ENCODE measurements around the gene GNPTAB.
A peak's percentile ranks its signal among the peaks of the same experiment; 100 is the strongest.

The GNPTAB gene

GRCh38 chr12:101804409-101804808 lies 26.4 kb downstream of the GNPTAB start:
- no peak for DNase-seq (ENCODE audit: low read depth)

GRCh38 chr12:101803978-101804377 lies 26.8 kb downstream of the GNPTAB start:
- DNase-seq (ENCODE audit: low read depth): no peak

GRCh38 chr12:101802486-101802885 lies 28.3 kb downstream of the GNPTAB start:
- DNase-seq (ENCODE audit: low read depth): no peak

GRCh38 chr12:101799774-101800173 lies 31.0 kb downstream of the GNPTAB start:
- no peak for DNase-seq (ENCODE audit: low read depth)

GRCh38 chr12:101795786-101796185 lies 35.0 kb downstream of the GNPTAB start:
- no peak for DNase-seq (ENCODE audit: low read depth)

- no peak for DNase-seq (ENCODE audit: low read depth)
These were observed 35.7 kb downstream of the GNPTAB start for GRCh38 chr12:101795013-101795412.

GRCh38 chr12:101794574-101794973 lies 36.2 kb downstream of the GNPTAB start:
- DNase-seq (ENCODE audit: low read depth): no peak

GRCh38 chr12:101793401-101793800 lies 37.4 kb downstream of the GNPTAB start:
- DNase-seq (ENCODE audit: low read depth): no peak

- no peak for DNase-seq (ENCODE audit: low read depth)
These were observed 38.5 kb downstream of the GNPTAB start for GRCh38 chr12:101792046-101792931.

- no peak for DNase-seq (ENCODE audit: low read depth)
These were observed 41.6 kb downstream of the GNPTAB start for GRCh38 chr12:101789171-101789570.

- DNase-seq (ENCODE audit: low read depth): no peak
These were observed 45.1 kb downstream of the GNPTAB start for GRCh38 chr12:101785671-101786070.

GRCh38 chr12:101784376-101784775 lies 46.4 kb downstream of the GNPTAB start:
- DNase-seq (ENCODE audit: low read depth): no peak

GRCh38 chr12:101783838-101784237 lies 46.9 kb downstream of the GNPTAB start:
- DNase-seq (ENCODE audit: low read depth): no peak

- no peak for DNase-seq (ENCODE audit: low read depth)
These were observed 47.6 kb downstream of the GNPTAB start for GRCh38 chr12:101783150-101783549.

GRCh38 chr12:101782273-101782731 lies 48.5 kb downstream of the GNPTAB start:
- no peak for DNase-seq (ENCODE audit: low read depth)

GRCh38 chr12:101781834-101782233 lies 48.9 kb downstream of the GNPTAB start:
- DNase-seq (ENCODE audit: low read depth): no peak

GRCh38 chr12:101780599-101780998 lies 50.2 kb downstream of the GNPTAB start:
- DNase-seq (ENCODE audit: low read depth): no peak

- no peak for DNase-seq (ENCODE audit: low read depth)
These were observed 51.1 kb downstream of the GNPTAB start for GRCh38 chr12:101779626-101780025.

GRCh38 chr12:101779200-101779599 lies 51.6 kb downstream of the GNPTAB start:
- DNase-seq (ENCODE audit: low read depth): no peak

- no peak for DNase-seq (ENCODE audit: low read depth)
These were observed 52.8 kb downstream of the GNPTAB start for GRCh38 chr12:101777978-101778377.

- DNase-seq (ENCODE audit: low read depth): no peak
These were observed 53.3 kb downstream of the GNPTAB start for GRCh38 chr12:101777485-101777884.

- no peak for DNase-seq (ENCODE audit: low read depth)
These were observed 54.9 kb downstream of the GNPTAB start for GRCh38 chr12:101775816-101776215.

GRCh38 chr12:101773650-101774162 lies 57.1 kb downstream of the GNPTAB start:
- peak; percentile 51 for DNase-seq (ENCODE audit: low read depth)
